Natural killer cell (primary cell): ENCODE results near the gene CSTF3. TPM values are rescaled to one million over a fixed set of nuclear protein-coding genes. Genes with fewer than 3 reads are reported as not detected.

Experiments used
- ATAC-seq, 3 donors: fragments of 150-1000 bp in 2 of 3; fragments of 200-7000 bp in 1 of 3; cut with Tn5 transposase; 1 replicate in 1 of 3; 2 replicates in 2 of 3; pipeline ENCODE4 v1.10.0; 2021; ENCODE audit warnings: mild to moderate bottlenecking in 2 of 3, moderate library complexity in 2 of 3
- DNase-seq, 2 donors: peaks; one replicate each; pipeline versions ENCODE4 v3.0.0 to v3.0.0-alpha.2; 2013 to 2021; ENCODE audit warnings: mixed read lengths in 1 of 2
- H3K27ac ChIP-seq: one replicate; pipeline ENCODE4 v1.5.1; 2013; ENCODE audit warnings: mild to moderate bottlenecking, low read length
- H3K27me3 ChIP-seq: one replicate; pipeline ENCODE4 v1.6.1; 2013; ENCODE audit warnings: low read length; ENCODE audit not compliant: control insufficient read depth, insufficient read depth
- H3K36me3 ChIP-seq: one replicate; pipeline ENCODE4 v1.6.1; 2013; ENCODE audit warnings: low read length; ENCODE audit not compliant: control insufficient read depth, insufficient read depth
- H3K4me1 ChIP-seq: one replicate; pipeline ENCODE4 v1.6.1; 2013; ENCODE audit warnings: low read length; ENCODE audit not compliant: control insufficient read depth, insufficient read depth
- H3K4me3 ChIP-seq: one replicate; pipeline ENCODE4 v1.5.1; 2013; ENCODE audit warnings: low read length
- H3K9me3 ChIP-seq: one replicate; pipeline ENCODE4 v1.6.1; 2013; ENCODE audit warnings: low read length; ENCODE audit not compliant: control insufficient read depth, insufficient read depth
- H3K27ac Mint-ChIP-seq, 2 donors: one replicate each; pipeline ENCODE4 v1.8.0; 2022; ENCODE audit warnings: mild to moderate bottlenecking in 2 of 2, mixed read lengths in 2 of 2, moderate library complexity in 1 of 2
- H3K27me3 Mint-ChIP-seq, 2 donors: one replicate each; pipeline ENCODE4 v1.8.0; 2022; ENCODE audit warnings: low read depth in 2 of 2, mixed read lengths in 2 of 2
- H3K36me3 Mint-ChIP-seq: one replicate; pipeline ENCODE4 v1.8.0; 2022; ENCODE audit warnings: mixed read lengths
- H3K4me1 Mint-ChIP-seq, 2 donors: one replicate each; pipeline ENCODE4 v1.8.0; 2022; ENCODE audit warnings: mixed read lengths in 2 of 2
- H3K4me3 Mint-ChIP-seq: one replicate; pipeline ENCODE4 v1.8.0; 2022; ENCODE audit warnings: mild to moderate bottlenecking, moderate library complexity, mixed read lengths
- H3K9me3 Mint-ChIP-seq, 2 donors: one replicate each; pipeline ENCODE4 v1.8.0; 2022; ENCODE audit warnings: mixed read lengths in 2 of 2
- CTCF ChIP-seq: fragments of 200-600 bp; IDR thresholded peaks from one replicate; pipeline ENCODE4 v1.8.0; 2022; ENCODE audit warnings: antibody characterized with exemption
- WGBS: methylation state at CpG from one replicate; pipeline ENCODE4 v1.1.7; 2013; ENCODE audit warnings: missing lambda C conversion rate; ENCODE audit not compliant: insufficient coverage; 5-methylcytosine and 5-hydroxymethylcytosine counted together
- intact Hi-C: fragments of 100-400 bp; cut with micrococcal nuclease; formaldehyde crosslinking; loops from one replicate; pipeline ENCODE4 v1.14.2; 2022
- total RNA-seq, 4 donors: library from RNA; stranded (reverse); fragments of 120-200 nt in 1 of 4; gene quantifications; one replicate each; pipeline versions ENCODE4 v1.2.3 to v1.2.4, GENCODE V29; 2013 to 2022

The CSTF3 gene
- total RNA-seq, 3 donors from 2014 or later (not counting 1 experiment from before 2014, with no cell fraction given) = 10.9 to 15.6 (median 12.0) TPM

GRCh38 chr11:33191467-33191866, 30.2 kb upstream of the CSTF3 start:
- DNase-seq = no peak
- intact Hi-C loops = no loop called here
- Histone ChIP-seq H3K9me3 (no peaks in the 10 kb centered on the region), H3K4me3 (no peak overlapping the region), H3K27ac (no peak overlapping the region), H3K36me3 (no peaks in the 10 kb centered on the region), H3K27me3 (no peaks in the 10 kb centered on the region), H3K4me1 (no peaks in the 10 kb centered on the region)
- Mint-ChIP-seq H3K36me3 (no peaks in the 10 kb centered on the region), H3K4me3 (no peak overlapping the region), H3K27me3 (no peaks in the 10 kb centered on the region), H3K27ac (no peak overlapping the region), H3K9me3 (no peaks in the 10 kb centered on the region), H3K4me1 (peaks cover 0 to 6% of the 10 kb centered on the region in 2 donors)
- no peak for ATAC-seq
- no peak for TF ChIP-seq CTCF

GRCh38 chr11:33187998-33188722, 26.9 kb upstream of the CSTF3 start:
- Histone ChIP-seq H3K27ac (no peak overlapping the region), H3K9me3 (no peaks in the 10 kb centered on the region), H3K4me3 (no peak overlapping the region), H3K27me3 (no peaks in the 10 kb centered on the region), H3K36me3 (no peaks in the 10 kb centered on the region), H3K4me1 (no peaks in the 10 kb centered on the region)
- no peak for TF ChIP-seq CTCF
- intact Hi-C loops = no loop called here
- no peak for DNase-seq
- H3K27me3 Mint-ChIP-seq = no peaks in the 10 kb centered on the region
- no peaks in the 10 kb centered on the region for H3K36me3 Mint-ChIP-seq
- H3K4me1 Mint-ChIP-seq = peaks cover 0 to 6% of the 10 kb centered on the region in 2 donors
- no peak for ATAC-seq
- no peaks in the 10 kb centered on the region for H3K9me3 Mint-ChIP-seq
- no peak overlapping the region for H3K27ac Mint-ChIP-seq
- no peak overlapping the region for H3K4me3 Mint-ChIP-seq
- 42% methylated on average over 7 of the region's 8 CpGs for WGBS

DNA sequence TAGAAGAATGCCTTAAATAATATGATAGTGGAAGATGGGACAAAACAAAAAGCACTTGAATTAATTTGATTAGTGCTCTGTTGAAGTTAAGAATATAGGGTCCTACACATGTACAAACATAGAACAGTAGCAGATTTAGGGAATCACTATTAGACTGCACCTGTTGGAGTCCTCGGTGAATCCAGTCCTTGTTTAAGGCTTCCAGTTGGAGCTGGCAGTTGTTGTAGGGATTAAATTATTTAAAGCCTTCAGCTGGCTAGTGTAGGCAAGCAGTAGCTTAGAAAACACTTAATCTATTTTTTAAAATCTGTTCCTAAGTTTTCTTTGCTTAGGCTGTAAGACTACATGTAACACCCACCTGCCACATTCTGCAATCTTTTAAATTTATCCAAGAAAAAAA, 24.5 kb upstream of the CSTF3 start:
- H3K27me3 ChIP-seq = no peaks in the 10 kb centered on the region
- peaks cover 0 to 6% of the 10 kb centered on the region in 2 donors for H3K4me1 Mint-ChIP-seq
- H3K9me3 Mint-ChIP-seq = no peaks in the 10 kb centered on the region
- H3K27ac ChIP-seq = no peak overlapping the region
- no peaks in the 10 kb centered on the region for H3K36me3 ChIP-seq
- no peak overlapping the region for H3K4me3 ChIP-seq
- no peaks in the 10 kb centered on the region for H3K27me3 Mint-ChIP-seq
- intact Hi-C loops = no loop called here
- WGBS = 100% methylated on average over 1 of the region's 1 CpG
- no peak for DNase-seq
- H3K36me3 Mint-ChIP-seq = no peaks in the 10 kb centered on the region
- H3K4me1 ChIP-seq = no peaks in the 10 kb centered on the region
- TF ChIP-seq CTCF = no peak
- no peak overlapping the region for H3K27ac Mint-ChIP-seq
- no peak overlapping the region for H3K4me3 Mint-ChIP-seq
- ATAC-seq = no peak
- no peaks in the 10 kb centered on the region for H3K9me3 ChIP-seq
